Stimulated activated CD4-positive, alpha-beta T cell treated with anti-CD3 and anti-CD28 coated beads, TNF-alpha, amount 100 ng/mL, for 4 hours (primary cell): ENCODE measurements around the gene TGFBI.

Experiments
- DNase-seq, 3 experiments: peaks; one replicate each; pipeline ENCODE4 v3.0.0-alpha.2; 2020; ENCODE audit warnings: low read depth in 3 of 3

Gene TGFBI

DNA sequence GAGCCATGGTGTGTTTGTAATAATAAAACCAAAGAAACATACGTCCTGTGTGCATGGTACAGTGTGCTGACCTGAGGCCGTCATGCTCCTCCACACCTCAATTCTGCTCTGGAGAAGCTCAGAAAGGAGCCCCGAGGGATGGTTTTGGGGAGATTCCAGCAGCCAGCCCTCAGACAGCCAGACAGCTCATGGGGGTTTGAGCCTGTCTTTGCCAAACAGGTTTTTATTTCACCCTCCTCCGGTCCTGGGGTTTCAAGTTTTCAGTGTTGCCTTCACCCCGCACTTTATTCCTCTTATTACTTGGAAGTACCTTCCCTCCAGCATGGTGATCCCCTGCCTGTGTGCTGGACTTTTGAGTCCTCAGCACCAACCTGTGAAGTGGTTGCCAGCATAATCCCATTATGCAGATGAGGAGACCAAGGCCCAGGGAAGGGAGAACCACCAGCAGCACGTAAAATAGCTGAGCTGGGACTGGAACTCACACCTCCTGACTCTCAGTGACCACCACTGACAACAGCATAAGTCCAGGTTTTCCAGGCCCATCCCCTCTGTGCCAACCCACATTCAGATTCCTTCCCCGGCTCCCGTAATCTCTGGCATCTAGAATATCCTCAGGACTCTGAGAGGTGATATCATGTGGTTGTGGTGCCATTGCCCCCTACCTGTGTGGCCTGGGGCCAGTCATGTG is 35.1 kb downstream of the TGFBI start:
- no peak for DNase-seq

DNA sequence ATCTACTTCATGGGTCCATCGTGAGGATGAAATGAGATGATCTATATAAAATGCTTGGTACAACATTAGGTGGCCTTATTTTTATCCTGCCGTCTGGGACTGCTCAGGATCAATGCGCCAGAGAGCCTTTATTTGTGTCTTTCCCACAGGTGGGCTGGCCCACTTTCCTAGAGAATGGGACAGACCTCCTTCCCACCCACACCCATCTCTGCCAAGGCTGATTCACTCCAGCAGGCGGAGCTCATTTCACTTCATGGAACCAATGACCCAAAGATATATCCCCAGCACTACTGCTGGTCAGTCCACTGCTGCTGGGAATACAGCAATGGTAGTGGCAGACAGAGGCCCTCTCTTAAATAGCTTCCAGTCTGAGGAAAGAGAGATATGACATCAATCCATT is 35.7 kb downstream of the TGFBI start:
- no peak for DNase-seq

DNA sequence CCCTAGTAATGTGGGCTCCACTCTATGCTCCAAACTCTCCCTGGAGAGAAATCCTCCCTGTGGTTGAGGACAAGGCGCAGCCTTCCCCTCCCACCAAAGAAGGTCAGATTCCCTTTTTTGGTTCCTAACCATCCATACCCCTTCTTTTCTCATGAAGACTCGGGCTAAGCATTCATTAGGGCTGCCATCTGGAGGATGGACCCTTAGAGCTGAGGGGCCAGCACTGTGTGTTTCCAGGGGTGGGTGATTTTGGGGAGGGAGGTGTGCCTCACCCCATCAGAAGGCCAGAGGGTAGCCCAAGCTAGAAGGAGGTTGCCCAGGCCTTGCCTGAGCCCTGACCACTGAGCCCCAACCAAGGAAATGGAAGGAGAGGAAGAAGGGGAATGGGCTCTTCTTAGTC is 36.8 kb downstream of the TGFBI start:
- DNase-seq, result no peak

DNA sequence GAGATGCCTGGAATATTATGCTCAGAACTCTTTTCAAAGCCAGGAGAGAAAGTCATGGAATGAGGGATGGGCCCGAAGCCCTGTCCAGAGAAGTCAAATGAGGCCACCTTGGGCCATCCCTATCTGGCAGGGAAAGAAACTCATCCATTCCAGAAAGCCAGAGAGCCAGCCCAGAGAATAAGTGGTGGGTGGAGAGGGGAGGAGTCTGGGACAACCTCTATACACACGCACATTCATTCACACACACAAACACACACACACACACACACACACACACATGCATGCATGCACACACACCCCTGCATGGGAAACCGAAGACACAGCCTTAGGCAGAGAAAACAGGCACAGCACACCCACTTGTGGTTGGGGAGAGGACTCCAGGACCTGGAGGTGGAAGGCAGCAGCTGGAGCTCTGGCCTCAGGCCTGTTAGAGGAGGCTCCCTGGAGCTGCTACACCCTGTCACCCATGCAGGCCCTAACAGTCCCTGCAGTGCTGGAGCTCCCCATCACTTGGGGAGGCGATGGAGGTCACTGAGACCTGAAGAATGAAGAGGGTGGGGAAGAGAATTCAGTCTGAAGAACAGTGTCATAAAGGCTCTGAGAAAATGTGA is 38.0 kb downstream of the TGFBI start:
- DNase-seq, result no peak

DNA sequence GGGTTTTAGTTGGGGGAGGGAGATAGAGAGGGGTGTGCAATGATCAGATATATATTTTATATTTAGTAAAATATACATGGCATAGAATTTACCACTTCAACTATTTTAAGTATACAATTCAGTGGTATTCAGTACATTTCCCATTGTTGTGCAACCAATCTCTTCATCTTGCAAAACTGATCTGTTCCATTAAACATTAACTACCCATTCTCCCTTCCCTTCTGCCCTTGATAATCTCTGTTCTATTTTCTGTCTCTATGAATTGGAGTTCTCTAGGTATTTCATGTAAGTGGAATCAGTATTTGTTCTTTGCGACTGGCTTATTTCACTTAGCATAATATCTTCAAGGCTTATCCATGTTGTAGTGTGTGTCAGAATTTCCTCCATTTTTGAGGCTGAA is 38.6 kb downstream of the TGFBI start:
- no peak for DNase-seq

DNA sequence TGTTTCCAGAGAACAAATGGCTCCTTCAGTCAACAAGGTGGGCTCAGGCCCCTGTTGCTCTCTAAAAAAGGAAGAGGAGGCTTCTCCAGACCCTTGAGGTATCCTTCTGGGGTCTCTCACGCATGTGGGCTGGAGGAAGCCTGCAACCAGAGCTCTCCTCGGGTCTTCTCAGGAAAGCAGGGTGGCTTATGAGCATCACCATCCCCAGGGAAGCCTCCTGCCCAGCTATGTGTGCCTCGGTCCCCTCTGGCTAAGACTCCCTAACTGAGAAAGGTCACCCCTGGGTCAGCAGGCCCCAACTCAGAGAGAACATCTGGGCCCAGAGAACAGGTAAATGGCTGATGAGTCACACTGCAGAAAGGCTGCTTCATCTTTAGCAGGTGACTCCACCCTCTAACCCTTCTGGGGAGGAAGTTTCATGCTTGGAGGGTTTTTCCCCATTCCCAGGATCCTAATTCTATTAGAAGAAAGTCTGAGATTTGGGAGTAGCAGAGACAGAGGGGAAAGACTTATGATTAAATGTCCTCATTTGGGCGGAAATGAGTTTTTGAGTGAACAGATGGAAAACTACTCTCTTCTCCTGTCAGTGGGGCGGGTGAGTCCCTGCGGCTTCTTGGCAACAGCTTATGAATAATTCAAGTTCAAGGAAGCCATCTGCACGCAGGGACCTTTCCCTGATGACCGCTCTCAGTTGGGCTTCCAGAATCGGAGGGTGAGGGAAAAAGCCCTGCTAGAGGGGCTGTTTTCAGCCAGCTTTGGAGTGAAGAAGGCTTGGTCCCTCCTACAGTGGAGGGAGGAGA is 41.9 kb downstream of the TGFBI start:
- no peak for DNase-seq

DNA sequence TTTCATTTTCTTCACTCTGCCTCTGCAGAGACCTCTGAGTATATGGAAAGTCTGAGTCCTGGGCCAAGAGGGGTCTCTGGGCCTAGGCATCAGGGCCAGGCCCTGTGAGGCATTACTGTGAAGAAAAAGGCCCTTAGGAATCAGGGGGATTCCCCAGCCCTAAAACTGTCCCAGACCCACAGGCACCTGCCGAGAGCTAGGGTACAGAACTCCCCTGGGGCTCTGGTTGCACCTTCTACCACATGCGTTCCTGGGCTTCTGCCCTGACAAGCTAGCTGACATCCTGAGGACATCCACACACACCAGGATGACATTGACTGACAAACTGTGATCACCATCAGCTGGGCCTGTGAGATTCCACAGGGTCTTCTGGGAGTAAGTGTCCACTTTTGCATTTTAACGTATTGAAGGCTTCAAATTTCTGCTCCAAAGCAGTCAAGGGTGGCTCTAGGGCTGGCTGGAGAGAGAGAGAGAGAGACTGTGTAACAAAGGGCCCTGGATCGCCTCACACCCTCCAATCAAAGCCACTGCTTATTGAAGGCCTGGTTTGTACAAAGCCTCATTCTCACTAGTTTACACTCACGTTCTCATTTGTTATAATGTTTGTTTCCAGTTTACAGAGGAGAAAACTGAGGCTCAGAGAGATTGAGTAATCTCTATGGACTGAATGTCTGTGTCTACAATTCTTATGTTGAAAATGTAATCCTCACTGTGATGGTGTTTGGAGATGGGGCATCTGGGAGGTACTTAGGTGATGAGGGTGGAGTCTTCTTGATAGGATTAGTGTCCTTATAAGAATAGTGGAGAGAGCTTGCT is 45.1 kb downstream of the TGFBI start:
- no peak for DNase-seq

DNA sequence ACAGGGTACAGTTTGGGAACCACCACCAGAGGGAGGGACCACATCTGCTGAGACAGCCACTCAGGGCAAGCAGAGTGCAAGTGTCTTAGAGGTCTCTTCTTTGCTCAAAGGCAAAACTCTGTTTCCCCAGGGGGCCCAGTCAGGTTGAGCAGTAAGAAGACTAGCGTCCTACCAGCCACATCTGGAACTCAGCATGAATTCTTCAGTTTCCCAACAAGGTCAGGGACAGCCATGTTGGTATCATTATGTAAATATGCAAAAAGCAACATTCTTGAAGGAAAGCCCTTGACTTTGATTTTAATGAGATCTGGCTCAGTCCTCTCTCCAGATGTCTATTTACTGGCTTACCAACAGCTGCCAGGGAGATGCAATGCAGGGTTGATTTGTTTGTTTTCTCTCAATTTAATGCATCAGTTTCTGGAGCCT is 46.7 kb downstream of the TGFBI start:
- no peak for DNase-seq

DNA sequence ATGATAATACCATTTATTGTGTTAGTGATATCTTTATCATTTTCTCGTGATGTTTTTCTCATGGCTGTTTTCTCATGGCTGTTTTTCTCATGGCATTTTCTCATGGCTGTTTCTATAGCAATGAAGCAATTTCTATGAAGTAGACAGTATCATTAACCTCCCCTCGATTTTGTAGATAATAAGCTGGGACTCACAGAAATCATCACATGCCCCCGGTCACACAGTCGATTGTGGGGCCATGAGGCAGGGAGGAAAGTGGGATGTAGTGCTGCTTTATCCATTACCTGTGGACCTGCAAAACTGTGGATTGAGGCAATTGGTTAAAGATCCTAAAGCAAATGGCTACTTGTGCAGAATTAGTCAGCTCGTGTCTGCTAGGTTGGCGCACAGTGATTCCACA is 47.3 kb downstream of the TGFBI start:
- no peak for DNase-seq

DNA sequence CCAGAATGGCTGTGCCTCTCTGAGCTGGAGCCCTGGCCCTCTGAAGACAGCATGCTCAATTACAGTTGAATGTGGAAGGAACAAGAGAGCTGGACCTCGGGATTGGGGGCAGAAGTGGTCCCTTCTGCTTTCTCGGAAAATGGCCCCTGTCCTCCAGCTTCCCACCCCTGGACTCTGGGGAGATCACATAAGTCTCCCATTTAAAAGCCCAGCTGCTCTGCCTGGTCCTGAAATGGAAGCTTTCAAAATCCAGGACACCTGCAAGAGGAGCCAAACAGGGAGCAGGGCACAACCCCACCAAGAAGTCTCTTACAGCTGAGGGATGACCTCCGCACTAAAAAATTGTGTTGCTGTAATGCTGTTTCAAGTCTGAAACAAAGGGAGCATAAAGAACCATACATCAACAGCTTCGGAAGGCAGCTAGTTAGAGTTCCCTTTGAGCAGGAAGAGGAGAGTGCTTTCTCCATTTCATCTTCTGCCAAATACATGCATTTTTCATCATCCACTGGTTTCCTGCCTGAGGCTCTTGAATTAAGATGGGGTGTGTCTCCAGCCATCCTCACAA is 48.2 kb downstream of the TGFBI start:
- no peak for DNase-seq

DNA sequence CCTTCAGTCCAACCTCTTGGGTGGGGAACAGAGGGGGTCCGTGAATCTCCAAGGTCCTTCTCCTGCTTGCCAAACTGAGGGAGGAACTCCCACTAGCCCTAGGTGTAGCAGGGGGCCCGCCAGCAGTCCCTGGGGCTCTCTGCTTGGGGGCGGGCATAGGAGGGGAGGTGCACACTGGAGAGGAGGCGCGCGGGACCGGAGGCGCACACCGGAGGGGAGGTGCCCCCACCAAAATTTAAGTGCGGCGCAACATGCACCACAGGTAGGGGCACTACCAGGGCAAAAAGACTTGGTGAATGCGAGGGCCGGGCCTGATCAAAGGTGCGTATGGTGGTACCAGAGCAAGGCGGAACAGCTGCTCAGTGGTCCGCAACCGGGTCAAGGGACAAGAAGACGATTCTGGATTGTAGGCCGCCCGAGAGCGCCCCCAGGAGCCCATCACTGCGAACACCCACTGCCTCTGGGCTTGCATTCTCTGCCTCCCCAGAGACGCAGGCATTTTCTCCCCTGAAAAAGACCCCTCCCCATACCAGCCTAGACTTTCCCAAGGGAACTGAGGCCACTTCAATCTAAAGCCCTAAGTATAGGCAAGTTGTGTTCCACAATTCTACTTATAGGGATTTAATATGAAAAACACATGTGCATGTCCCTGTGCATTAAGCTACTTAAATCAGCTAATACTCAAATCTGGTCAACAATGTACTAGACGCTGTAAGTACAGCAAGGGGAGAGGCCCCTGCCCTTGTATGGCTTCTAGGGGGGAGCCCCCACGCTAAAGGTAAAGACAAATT is 50.6 kb downstream of the TGFBI start:
- DNase-seq, result no peak

DNA sequence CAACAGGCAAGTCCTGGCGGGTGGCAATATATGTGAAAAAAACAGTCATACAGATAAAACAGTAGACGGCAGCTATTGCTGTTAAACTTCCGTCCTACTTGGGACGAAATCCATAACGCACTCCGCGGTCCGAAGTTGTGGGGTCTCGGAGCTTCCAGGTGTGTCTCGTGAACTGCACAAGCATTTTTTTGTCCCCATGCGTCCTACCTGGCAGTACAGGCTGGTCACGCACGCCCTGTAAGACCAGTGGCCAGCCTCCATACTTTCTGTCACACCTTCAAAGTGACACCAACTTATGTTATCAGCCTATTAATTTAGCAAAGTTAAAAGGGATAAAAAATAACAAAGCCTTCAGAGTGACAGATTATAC is 51.3 kb downstream of the TGFBI start:
- no peak for DNase-seq

DNA sequence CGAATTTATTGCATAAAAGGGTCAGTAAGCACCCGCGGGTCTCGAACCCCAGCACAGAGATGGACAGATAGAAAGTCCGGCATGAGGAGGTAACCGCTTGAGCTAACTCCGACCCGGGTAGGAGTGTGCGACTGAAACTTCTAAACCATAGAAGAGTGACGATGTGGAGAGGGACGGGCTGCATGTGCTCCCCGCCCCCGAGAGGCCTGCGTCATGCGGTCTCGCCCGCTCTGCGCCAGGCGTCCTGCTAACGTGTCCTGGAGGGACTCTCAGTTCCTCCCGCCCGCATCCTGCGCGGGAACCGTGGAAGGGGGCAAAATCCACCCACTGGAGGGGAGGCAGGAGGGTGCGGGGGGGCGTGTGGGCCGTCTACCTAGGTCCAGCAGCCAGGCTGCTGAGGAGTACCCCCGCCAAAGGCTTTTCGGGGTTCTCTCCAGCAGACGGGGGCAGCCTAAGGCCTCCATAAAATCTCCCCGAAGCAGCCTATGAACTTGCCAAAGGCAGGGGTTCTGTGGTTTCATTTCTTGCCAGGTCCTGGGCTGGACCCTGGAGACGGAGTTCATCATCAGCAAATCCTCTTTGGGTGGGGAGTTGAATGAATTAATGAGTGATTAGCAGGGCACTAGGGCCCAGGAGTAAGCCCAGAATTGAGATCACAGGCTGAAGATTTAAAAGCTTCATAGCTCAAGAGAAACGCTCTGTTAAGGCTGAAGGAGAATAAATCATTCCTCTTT is 51.9 kb downstream of the TGFBI start:
- peak in 2 of 3 experiments; percentile 8 to 43 for DNase-seq

DNA sequence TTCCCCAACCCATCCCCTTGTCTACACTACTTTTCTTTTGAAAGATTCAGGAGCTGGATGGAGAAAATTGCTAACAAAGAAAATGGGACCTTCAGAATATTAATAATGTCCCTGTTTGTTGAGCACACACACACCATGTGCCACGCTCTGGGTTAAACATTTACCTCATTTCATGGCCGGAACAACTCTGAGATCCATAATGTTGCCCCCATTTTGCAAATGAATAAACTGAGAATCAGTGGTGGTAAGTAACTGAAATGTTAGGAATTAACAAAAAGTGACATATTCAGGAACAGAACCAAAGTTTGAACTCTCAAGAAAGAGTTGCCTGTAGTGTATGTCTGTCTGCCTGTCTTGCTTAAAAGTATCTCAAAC is 52.4 kb downstream of the TGFBI start:
- DNase-seq, result no peak

DNA sequence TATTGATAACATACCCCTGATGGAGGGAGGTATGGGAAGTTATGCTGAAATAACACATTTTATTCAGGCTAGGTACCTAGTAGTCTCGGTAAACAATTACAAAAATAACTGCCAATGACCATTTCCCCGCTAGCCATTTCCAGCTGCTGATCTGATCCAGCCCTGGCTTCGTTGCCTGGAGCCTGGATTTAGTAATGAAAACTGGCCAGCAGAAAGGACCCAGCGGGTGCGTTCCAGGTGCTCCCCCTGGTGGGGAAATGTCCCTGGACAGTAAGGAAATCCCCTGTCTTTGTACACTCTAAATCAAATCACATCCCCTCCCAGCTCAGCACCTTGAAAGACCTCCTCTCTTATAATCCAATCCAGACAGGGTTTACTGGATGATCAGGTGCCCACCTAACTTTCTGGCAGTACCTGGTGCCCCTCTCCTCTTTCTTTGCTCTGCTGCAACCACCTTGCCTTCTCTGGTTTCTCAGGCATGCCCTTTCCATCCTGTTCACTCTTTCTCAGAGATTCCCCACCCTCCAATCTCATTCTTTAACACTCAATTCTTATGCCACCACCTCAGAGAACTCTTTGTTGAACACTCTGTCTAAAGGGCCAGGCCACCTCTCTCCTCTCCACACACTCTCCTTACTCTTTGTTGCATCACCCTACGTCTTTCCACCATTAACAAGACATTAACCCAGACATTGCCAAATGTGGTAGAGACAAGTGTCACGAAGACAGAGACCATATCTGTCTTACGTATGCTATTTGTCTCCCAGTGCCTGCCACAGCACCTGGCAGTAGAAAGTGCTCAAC is 53.8 kb downstream of the TGFBI start:
- peak in 1 of 3 experiments; percentile 28 for DNase-seq

DNA sequence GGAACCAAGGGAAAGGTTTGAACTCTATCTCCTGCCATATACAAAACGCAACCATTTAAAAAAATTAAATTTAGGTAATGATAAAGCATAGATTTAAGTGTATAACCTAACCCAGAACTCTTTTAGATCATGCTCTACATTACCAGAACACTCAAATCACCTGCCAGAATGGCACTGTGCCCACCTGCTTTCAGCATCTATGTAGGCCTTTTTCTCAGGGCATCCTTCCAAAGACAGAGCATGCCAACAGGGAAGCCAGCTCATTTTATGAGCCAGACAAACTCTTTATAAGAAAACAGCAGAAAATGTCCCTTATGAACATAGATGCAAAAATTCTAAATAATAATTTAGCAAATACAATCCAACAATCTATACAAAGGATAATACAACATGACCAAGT is 55.9 kb downstream of the TGFBI start:
- no peak for DNase-seq

DNA sequence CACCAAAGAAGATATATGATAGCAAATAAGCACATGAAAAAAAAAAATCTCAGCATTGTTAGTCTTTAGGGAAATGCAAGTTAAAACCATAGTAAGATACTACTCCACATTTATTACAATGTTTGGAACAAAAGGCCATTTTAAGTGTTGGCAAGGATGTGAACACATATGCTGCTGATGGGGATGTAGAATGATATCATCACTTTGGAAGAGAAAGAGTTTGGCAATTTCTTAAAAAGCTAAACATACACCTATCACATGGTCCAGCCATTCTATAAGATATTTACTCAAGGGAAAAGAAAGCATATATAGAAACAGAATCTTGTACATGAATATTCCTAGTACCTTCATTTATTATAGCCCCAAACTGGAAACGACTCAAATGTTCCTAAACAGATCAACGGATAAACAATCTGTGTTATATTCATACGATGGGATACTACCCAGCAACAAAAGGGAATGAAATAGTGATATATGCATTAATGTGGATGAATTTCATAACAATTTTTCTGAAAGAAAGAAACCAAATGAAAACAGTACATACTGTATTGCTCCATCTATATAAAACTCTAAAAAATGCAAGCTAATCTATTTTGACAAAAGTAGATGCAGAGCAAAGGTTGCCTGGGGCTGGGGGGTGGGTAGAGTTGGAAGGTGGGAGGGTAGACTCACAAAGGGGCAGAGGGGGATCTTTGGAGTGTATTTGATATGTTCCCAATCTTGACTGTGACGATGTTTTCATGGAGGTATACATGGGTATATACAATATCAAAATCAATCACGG is 58.2 kb downstream of the TGFBI start:
- no peak for DNase-seq

DNA sequence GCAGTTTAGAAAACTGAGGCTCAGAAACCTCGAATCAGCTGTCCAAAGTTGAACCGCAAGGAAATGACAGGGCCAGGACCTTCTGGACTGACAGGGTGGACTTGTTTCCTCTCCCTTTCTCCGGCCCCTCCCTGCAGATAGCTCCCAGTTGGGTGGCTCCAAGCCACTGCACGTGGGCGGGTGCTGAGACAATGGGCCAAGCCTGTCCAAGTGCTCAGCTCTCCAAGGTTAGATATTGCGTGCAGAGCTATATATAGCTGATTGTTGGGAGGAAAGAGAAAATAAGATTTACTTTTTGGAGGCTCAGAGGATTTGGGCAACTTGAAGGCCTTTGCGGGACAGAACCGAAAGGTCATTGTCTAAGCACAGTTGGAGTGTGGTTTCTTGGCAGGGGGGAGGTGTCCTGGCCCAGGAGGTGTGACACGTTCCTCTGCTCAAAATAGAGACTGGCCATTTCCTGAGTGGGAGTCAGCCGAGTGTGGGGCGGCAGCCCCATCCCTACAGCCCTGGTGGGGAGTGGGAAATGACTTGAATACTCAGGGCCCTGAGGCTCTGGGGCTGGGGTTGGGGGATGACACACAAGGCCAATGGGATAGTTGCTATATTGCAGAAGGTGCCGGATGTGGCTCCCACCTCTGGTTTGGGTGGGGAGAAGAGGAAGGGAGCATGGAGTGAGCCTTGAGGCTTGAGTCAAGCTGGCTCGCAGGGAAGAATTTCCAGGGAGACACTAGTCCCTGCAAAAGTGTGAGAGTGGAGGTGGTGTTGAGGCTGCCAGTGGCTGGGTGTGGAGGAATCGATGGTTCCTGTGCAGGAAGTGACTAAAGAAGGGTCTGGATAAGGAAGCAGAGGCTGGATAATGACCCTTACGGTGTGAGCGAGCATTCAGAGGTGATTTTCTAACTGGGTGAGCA is 59.4 kb downstream of the TGFBI start:
- DNase-seq, result no peak
